GM21447 (cell line): ENCODE measurements around the gene NTM.
"Not testable (repeated sequence)": the region's sequence is repeated elsewhere in the genome, so short reads cannot be mapped to it uniquely, and the experiment has no call there.

ENCODE experiments used
- ATAC-seq: cut with Tn5 transposase; IDR thresholded peaks from one replicate; pipeline ENCODE4 v1.9.1; 2021; ENCODE audit not compliant: unreplicated experiment

The NTM gene

GRCh38 chr11:131907371-131907770 is 537.0 kb downstream of the NTM start:
- ATAC-seq: no peak

GRCh38 chr11:131908316-131908715 is 537.9 kb downstream of the NTM start:
- no peak for ATAC-seq

- no peak for ATAC-seq
These were observed 539.2 kb downstream of the NTM start for GRCh38 chr11:131909426-131910177.

- no peak for ATAC-seq
These were observed 539.7 kb downstream of the NTM start for GRCh38 chr11:131910178-131910522.

- ATAC-seq: no peak
These were observed 540.3 kb downstream of the NTM start for GRCh38 chr11:131910523-131911387.

GRCh38 chr11:131911388-131912032 is 541.1 kb downstream of the NTM start:
- ATAC-seq: not testable (repeated sequence)

GRCh38 chr11:131912134-131912533 is 541.7 kb downstream of the NTM start:
- ATAC-seq: no peak

GRCh38 chr11:131913267-131913666 is 542.9 kb downstream of the NTM start:
- ATAC-seq: no peak

- ATAC-seq: no peak
These were observed 544.0 kb downstream of the NTM start for GRCh38 chr11:131914361-131914774.

- no peak for ATAC-seq
These were observed 546.2 kb downstream of the NTM start for GRCh38 chr11:131916638-131917037.

GRCh38 chr11:131917634-131918384 is 547.4 kb downstream of the NTM start:
- no peak for ATAC-seq

GRCh38 chr11:131918663-131919062 is 548.2 kb downstream of the NTM start:
- no peak for ATAC-seq

GRCh38 chr11:131922220-131922619 is 551.8 kb downstream of the NTM start:
- ATAC-seq: no peak

- no peak for ATAC-seq
These were observed 552.9 kb downstream of the NTM start for GRCh38 chr11:131923309-131923708.

GRCh38 chr11:131924001-131924400 is 553.6 kb downstream of the NTM start:
- no peak for ATAC-seq

GRCh38 chr11:131924457-131925201 is 554.2 kb downstream of the NTM start:
- ATAC-seq: no peak

GRCh38 chr11:131925829-131926228 is 555.4 kb downstream of the NTM start:
- no peak for ATAC-seq

- no peak for ATAC-seq
These were observed 558.6 kb downstream of the NTM start for GRCh38 chr11:131928992-131929391.

- ATAC-seq: no peak
These were observed 562.3 kb downstream of the NTM start for GRCh38 chr11:131932584-131933325.

- no peak for ATAC-seq
These were observed 563.6 kb downstream of the NTM start for GRCh38 chr11:131934006-131934405.
